Transverse colon (tissue), 4 donors: ENCODE results near the gene DHRS12. TPM values are rescaled to one million over a fixed set of nuclear protein-coding genes. Genes with fewer than 3 reads are reported as not detected.

ENCODE experiments used
- DNase-seq: peaks from one replicate; pipeline ENCODE4 v3.0.0-alpha.2; 2019
- H3K27ac ChIP-seq, 4 donors: fragments of 200-600 bp; sonication (generic); 2 replicates each; pipeline ENCODE4 v1.5.1; 2016 to 2018; ENCODE audit warnings: inconsistent platforms in 4 of 4
- H3K27me3 ChIP-seq: fragments of 200-600 bp; sonication (generic); 2 replicates; pipeline ENCODE4 v1.5.1; 2017; ENCODE audit warnings: inconsistent platforms
- H3K36me3 ChIP-seq, 4 donors: fragments of 200-600 bp; sonication (generic); 2 replicates each; pipeline ENCODE4 v1.5.1; 2017 to 2019; ENCODE audit warnings: inconsistent platforms in 4 of 4
- H3K4me1 ChIP-seq, 4 donors: fragments of 200-600 bp; sonication (generic); 2 replicates each; pipeline ENCODE4 v1.5.1; 2017 to 2020; ENCODE audit warnings: inconsistent platforms in 4 of 4
- H3K4me3 ChIP-seq, 4 donors: fragments of 200-600 bp; sonication (generic); 1 replicate in 1 of 4; 2 replicates in 3 of 4; pipeline versions ENCODE4 v1.5.1 to v1.6.1; 2017 to 2019; ENCODE audit warnings: inconsistent platforms in 4 of 4
- H3K9me3 ChIP-seq, 2 donors: fragments of 200-600 bp; sonication (generic); 2 replicates each; pipeline ENCODE4 v1.5.1; 2017 to 2019; ENCODE audit warnings: inconsistent platforms in 2 of 2
- EP300 ChIP-seq: sonication (generic); formaldehyde crosslinking; IDR thresholded peaks from one replicate; pipeline ENCODE4 v1.6.1; 2017; ENCODE audit warnings: antibody characterized with exemption, low read depth
- POLR2A ChIP-seq: fragments of 450-650 bp; IDR thresholded peaks from one replicate; pipeline ENCODE4 v1.6.1; 2016; ENCODE audit warnings: antibody characterized with exemption, mild to moderate bottlenecking, moderate library complexity
- POLR2AphosphoS5 ChIP-seq, 3 donors: sonication (generic); formaldehyde crosslinking; IDR thresholded peaks; one replicate each; pipeline ENCODE4 v1.6.1; 2016; ENCODE audit warnings: antibody characterized with exemption in 3 of 3
- WGBS, 2 donors: methylation state at CpG; one replicate each; pipeline ENCODE4 v1.1.5; 2018; ENCODE audit warnings: low coverage in 1 of 2; 5-methylcytosine and 5-hydroxymethylcytosine counted together
- in situ Hi-C, 4 donors: fragments of 200-750 bp; cut with MboI; loops; one replicate each; pipeline versions ENCODE4 v1.15.0 to v1.15.1; 2017; ENCODE audit warnings: low sequenced_read_pairs in 3 of 4, low pct_ligation_motif_present in 1 of 4, low pct_unique_long_range_greater_than_20kb in 1 of 4
- intact Hi-C: fragments of 100-400 bp; cut with DNase I; formaldehyde crosslinking; loops from one replicate; pipeline ENCODE4 v1.15.1; 2023; ENCODE audit warnings: low total_unique reads
- total RNA-seq, 4 donors: library from RNA; depleted of rRNA; stranded (reverse); fragments of >200 nt; gene quantifications; one replicate each; pipeline ENCODE4 v1.1.0, GENCODE V29; 2016
- TF ChIP-seq, protein P1 (sequence below), 5 experiments: fragments of 200-600 bp in 3 of 5; fragments of 450-650 bp in 2 of 5; sonication (generic) in 3 of 5; IDR thresholded peaks; 1 replicate in 2 of 5; 2 replicates in 3 of 5; pipeline ENCODE4 v1.5.1; 2016 to 2017; ENCODE audit warnings: antibody characterized with exemption in 5 of 5, inconsistent platforms in 3 of 5, mild to moderate bottlenecking in 2 of 5, moderate library complexity in 1 of 5

DHRS12 gene
- total RNA-seq, 4 donors from 2014 or later = 5.2 to 17.8 (median 13.5) TPM

DNA sequence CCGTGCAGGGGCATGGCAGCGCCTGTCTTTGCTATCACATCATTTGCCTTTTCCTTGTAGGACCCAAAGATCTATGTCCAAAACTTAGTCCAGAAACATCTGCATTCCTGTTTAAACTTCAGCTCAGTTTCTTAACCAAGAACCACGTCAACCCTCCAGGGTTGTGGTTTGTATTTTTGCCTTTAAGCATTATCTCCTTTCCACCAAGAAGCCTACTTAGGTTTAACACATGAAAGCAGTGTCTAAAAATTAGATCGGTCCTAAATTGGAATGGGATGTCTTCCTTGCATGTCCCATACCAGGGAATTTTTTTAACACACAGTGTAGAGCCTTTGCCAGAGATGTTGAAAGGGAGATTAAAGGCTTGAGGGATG, 38.8 kb downstream of the DHRS12 start:
- in situ Hi-C loops (no loop called here), intact Hi-C loops (no loop called here)
- Histone ChIP-seq H3K27ac (peak overlapping the region; percentile 48 to 73 (median 57)), H3K4me1 (peaks cover 6 to 18% (median 10%) of the 10 kb centered on the region in 4 donors), H3K4me3 (no peak overlapping the region), H3K36me3 (no peaks in the 10 kb centered on the region), H3K27me3 (no peaks in the 10 kb centered on the region), H3K9me3 (no peaks in the 10 kb centered on the region)
- TF ChIP-seq POLR2AphosphoS5 (IDR thresholded peaks at IDR 0.05) (no peak), EP300 (no peak), POLR2A (no peak)
- TF ChIP-seq, protein P1, sequence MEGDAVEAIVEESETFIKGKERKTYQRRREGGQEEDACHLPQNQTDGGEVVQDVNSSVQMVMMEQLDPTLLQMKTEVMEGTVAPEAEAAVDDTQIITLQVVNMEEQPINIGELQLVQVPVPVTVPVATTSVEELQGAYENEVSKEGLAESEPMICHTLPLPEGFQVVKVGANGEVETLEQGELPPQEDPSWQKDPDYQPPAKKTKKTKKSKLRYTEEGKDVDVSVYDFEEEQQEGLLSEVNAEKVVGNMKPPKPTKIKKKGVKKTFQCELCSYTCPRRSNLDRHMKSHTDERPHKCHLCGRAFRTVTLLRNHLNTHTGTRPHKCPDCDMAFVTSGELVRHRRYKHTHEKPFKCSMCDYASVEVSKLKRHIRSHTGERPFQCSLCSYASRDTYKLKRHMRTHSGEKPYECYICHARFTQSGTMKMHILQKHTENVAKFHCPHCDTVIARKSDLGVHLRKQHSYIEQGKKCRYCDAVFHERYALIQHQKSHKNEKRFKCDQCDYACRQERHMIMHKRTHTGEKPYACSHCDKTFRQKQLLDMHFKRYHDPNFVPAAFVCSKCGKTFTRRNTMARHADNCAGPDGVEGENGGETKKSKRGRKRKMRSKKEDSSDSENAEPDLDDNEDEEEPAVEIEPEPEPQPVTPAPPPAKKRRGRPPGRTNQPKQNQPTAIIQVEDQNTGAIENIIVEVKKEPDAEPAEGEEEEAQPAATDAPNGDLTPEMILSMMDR (IDR thresholded peaks at IDR 0.05) = no peak
- DNase-seq = no peak
- 69 to 79% methylated on average over 2 to 3 of the region's 4 CpGs for WGBS, 2 donors

DNA sequence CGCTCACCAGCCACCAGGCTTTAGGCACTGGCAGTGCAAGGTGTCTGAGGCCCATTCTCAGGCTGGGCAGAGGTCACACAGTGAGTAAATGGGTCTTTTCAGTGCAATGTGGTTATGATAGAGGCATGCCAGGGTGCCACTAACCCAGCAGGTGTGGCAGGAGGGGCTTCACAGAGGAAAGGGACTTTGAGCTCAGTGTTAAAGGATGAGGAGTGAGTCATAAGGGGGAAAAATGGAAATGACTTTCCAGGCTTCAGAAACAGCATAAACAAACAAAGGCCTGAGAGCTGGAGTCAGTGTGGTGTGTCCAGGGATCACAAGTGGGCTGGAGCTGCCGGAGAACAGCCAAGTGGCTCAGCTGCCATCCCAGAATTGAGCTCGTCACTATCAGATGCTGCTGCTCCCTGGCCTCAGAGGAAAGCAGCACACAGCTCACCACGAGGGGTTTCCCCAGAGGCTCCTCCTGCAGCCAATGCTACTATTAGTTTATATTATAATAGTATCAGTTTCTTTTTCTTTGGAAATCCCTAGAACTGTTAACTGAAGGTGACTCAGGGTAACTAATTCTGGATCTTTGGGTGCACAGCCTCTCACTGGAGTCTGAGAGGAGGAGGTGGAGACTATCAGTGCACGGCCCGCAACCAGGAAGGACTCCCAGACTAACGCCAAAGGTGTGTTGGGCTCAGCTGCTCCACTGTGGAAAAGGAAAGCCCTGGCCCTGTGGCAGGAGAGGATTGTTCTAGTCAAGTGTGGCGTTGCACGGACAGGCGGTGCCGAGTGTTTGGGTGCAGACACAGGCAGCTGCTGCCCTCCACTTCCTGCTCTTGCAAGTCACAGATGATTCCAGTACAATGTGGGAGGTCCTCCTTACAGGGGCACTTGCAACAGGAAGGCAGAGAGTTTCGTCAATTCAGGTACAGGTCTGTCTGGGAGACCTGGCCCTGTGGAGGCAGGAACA, 39.5 kb downstream of the DHRS12 start:
- Histone ChIP-seq H3K4me3 (no peak overlapping the region), H3K9me3 (no peaks in the 10 kb centered on the region), H3K27ac (peak overlapping the region; percentile 48 to 73 (median 57)), H3K27me3 (no peaks in the 10 kb centered on the region), H3K36me3 (no peaks in the 10 kb centered on the region), H3K4me1 (peaks cover 6 to 16% (median 10%) of the 10 kb centered on the region in 4 donors)
- in situ Hi-C loops = no loop called here
- TF ChIP-seq POLR2AphosphoS5 (IDR thresholded peaks at IDR 0.05) (peak in 1 of 3 donors; percentile 29), EP300 (no peak), POLR2A (no peak)
- TF ChIP-seq, protein P1 (IDR thresholded peaks at IDR 0.05) = no peak
- intact Hi-C loops = no loop called here
- DNase-seq = peak; percentile 56
- WGBS, 2 donors = 0 to 41% methylated on average over 1 to 11 of the region's 12 CpGs

DNA sequence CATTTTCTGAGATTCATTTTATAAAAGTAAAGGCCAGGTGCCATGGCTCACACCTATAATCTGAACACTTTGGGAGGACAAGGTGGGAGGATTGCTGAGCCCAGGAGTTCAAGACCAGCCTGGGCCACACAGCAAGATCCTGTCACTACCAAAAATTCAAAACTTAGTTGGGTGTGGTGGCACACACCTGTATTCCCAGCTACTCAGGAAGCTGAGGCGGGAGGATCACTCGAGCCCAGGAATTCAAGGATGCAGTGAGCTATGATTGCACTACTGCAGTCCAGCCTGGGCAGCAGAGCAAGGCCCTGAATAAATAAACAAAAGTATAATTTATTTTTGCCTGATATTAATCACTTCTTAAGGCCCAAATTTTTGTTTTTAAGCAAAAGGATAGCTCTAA, 40.5 kb downstream of the DHRS12 start:
- in situ Hi-C loops = no loop called here
- 96% methylated on average over 2 of the region's 2 CpGs; no CpG with 5 or more reads in 1 of the 2 donors for WGBS, 2 donors
- Histone ChIP-seq H3K36me3 (no peaks in the 10 kb centered on the region), H3K27ac (peak overlapping the region in 1 of 4 donors; percentile 66), H3K27me3 (no peaks in the 10 kb centered on the region), H3K9me3 (no peaks in the 10 kb centered on the region), H3K4me1 (peaks cover 6 to 13% (median 10%) of the 10 kb centered on the region in 4 donors), H3K4me3 (no peak overlapping the region)
- no peak for DNase-seq
- TF ChIP-seq, protein P1 (IDR thresholded peaks at IDR 0.05) = no peak
- no peak for TF ChIP-seq EP300
- TF ChIP-seq POLR2AphosphoS5 (IDR thresholded peaks at IDR 0.05) = no peak
- no peak for TF ChIP-seq POLR2A
- intact Hi-C loops = no loop called here

DNA sequence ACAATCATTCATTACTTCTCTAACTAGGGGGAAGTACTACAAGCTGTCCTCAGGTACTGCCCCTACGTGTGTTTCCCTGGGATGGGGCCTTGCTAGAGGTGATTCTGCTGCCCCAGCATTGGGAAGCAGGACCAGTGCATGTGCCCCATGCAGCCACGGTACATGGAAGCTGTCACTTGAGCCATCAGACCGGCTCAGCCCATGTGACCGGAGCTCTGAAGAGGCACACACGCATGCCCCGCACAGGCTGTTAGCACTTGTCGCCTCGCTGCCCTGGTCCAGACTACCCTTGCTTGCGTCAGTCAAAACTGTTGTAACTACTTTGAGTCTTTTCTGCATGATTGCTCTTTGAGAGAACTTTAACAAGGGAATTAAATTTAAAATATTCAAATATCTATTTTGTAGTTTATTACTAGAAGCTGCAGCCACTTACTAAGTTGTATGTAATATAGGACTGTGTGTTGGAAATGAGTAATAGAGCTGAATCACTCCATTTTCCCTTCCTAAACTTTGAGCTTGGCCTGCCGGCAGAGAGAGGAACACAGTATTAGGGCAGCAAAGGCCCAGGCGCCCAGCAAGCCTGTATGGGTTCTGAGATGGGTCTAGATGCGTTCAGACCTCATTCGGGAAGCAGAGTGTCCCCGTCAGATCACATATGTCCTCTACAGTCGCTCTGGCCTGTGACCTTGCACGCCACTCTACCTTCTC, 42.2 kb downstream of the DHRS12 start:
- 96 to 100% methylated on average over 2 to 16 of the region's 16 CpGs for WGBS, 2 donors
- H3K27me3 ChIP-seq = no peaks in the 10 kb centered on the region
- in situ Hi-C loops = no loop called here
- H3K4me1 ChIP-seq = peaks cover 6 to 13% (median 10%) of the 10 kb centered on the region in 4 donors
- intact Hi-C loops = no loop called here
- no peak overlapping the region for H3K4me3 ChIP-seq
- no peak for DNase-seq
- no peaks in the 10 kb centered on the region for H3K9me3 ChIP-seq
- no peak overlapping the region for H3K27ac ChIP-seq
- no peaks in the 10 kb centered on the region for H3K36me3 ChIP-seq
- TF ChIP-seq, protein P1 (IDR thresholded peaks at IDR 0.05) = no peak
- TF ChIP-seq POLR2A = no peak
- no peak for TF ChIP-seq EP300
- TF ChIP-seq POLR2AphosphoS5 (IDR thresholded peaks at IDR 0.05) = no peak
